DLD1 (cell line): ENCODE results near the gene MRPL3.

Experiments
- in situ Hi-C: cut with HindIII; loops from 2 replicates; pipeline ENCODE4 v1.10.0; 2017; ENCODE audit warnings: low sequenced_read_pairs

MRPL3 gene

GRCh38 chr3:131421301-131421700 lies 81.5 kb downstream of the MRPL3 start:
- in situ Hi-C loops = no loop called here

- in situ Hi-C loops = no loop called here
These were observed 85.0 kb downstream of the MRPL3 start for GRCh38 chr3:131417751-131418150.
